Activated T-cell treated with anti-CD3 and anti-CD28 coated beads, Interleukin-2, amount 50 U/mL, for 4 hours (primary cell): Measurements from ENCODE around the gene SH3RF3. TPM values are rescaled to one million over a fixed set of nuclear protein-coding genes. Genes with fewer than 3 reads are reported as not detected.

Experiments
- ATAC-seq, 2 donors: fragments of 200-7000 bp; cut with Tn5 transposase; one replicate each; pipeline ENCODE4 v1.10.0; 2021
- DNase-seq: peaks from one replicate; pipeline ENCODE4 v3.0.0-alpha.2; 2020
- H3K27me3 Mint-ChIP-seq: one replicate; pipeline ENCODE4 v1.8.0; 2021; ENCODE audit warnings: low read depth, mixed read lengths
- H3K36me3 Mint-ChIP-seq: one replicate; pipeline ENCODE4 v1.8.0; 2022; ENCODE audit warnings: mixed read lengths; ENCODE audit not compliant: insufficient read depth
- H3K4me1 Mint-ChIP-seq: one replicate; pipeline ENCODE4 v1.8.0; 2021; ENCODE audit warnings: low read depth, mixed read lengths
- H3K4me3 Mint-ChIP-seq: one replicate; pipeline ENCODE4 v1.8.0; 2021; ENCODE audit warnings: mild to moderate bottlenecking, moderate library complexity, mixed read lengths
- H3K9me3 Mint-ChIP-seq: one replicate; pipeline ENCODE4 v1.8.0; 2021; ENCODE audit warnings: mixed read lengths
- total RNA-seq, 3 donors: library from RNA; stranded (reverse); gene quantifications; one replicate each; pipeline ENCODE4 v1.2.1, GENCODE V29; 2021

Gene SH3RF3
- total RNA-seq, 3 donors from 2014 or later: 0.33 to 0.98 (median 0.89) TPM

GRCh38 chr2:109183871-109184270 is 54.9 kb downstream of the SH3RF3 start:
- Mint-ChIP-seq H3K27me3 (peaks cover 7% of the 10 kb centered on the region), H3K36me3 (peaks cover 5% of the 10 kb centered on the region), H3K4me1 (peaks cover 3% of the 10 kb centered on the region), H3K9me3 (peaks cover 12% of the 10 kb centered on the region), H3K4me3 (no peak overlapping the region)
- no peak for ATAC-seq
- DNase-seq: no peak

- Mint-ChIP-seq H3K4me1 (peaks cover 3% of the 10 kb centered on the region), H3K4me3 (no peak overlapping the region), H3K27me3 (peaks cover 7% of the 10 kb centered on the region), H3K9me3 (peaks cover 11% of the 10 kb centered on the region), H3K36me3 (peaks cover 5% of the 10 kb centered on the region)
- DNase-seq (no peak), ATAC-seq (no peak)
These were observed 55.4 kb downstream of the SH3RF3 start for GRCh38 chr2:109184368-109184767.

GRCh38 chr2:109185338-109185737 is 56.3 kb downstream of the SH3RF3 start:
- no peak overlapping the region for H3K4me3 Mint-ChIP-seq
- H3K9me3 Mint-ChIP-seq: peaks cover 4% of the 10 kb centered on the region

GRCh38 chr2:109185821-109186570 is 57.0 kb downstream of the SH3RF3 start:
- no peaks in the 10 kb centered on the region for H3K36me3 Mint-ChIP-seq
- no peak for ATAC-seq
- no peak for DNase-seq
- H3K4me1 Mint-ChIP-seq: peaks cover 3% of the 10 kb centered on the region
- no peak overlapping the region for H3K4me3 Mint-ChIP-seq
- H3K27me3 Mint-ChIP-seq: peaks cover 7% of the 10 kb centered on the region
- H3K9me3 Mint-ChIP-seq: no peaks in the 10 kb centered on the region

More at GRCh38 chr2:109185338-109185737, 56.3 kb downstream of the SH3RF3 start:
- DNase-seq: no peak
- ATAC-seq: no peak
- peaks cover 3% of the 10 kb centered on the region for H3K4me1 Mint-ChIP-seq
- peaks cover 3% of the 10 kb centered on the region for H3K27me3 Mint-ChIP-seq
- H3K36me3 Mint-ChIP-seq: peaks cover 3% of the 10 kb centered on the region

- no peak for ATAC-seq
- DNase-seq: no peak
- H3K27me3 Mint-ChIP-seq: peaks cover 9% of the 10 kb centered on the region
- H3K9me3 Mint-ChIP-seq: no peaks in the 10 kb centered on the region
- no peak overlapping the region for H3K4me3 Mint-ChIP-seq
- H3K36me3 Mint-ChIP-seq: no peaks in the 10 kb centered on the region
- peaks cover 3% of the 10 kb centered on the region for H3K4me1 Mint-ChIP-seq
These were observed 57.7 kb downstream of the SH3RF3 start for GRCh38 chr2:109186656-109187250.

- Mint-ChIP-seq H3K36me3 (no peaks in the 10 kb centered on the region), H3K4me1 (peaks cover 3% of the 10 kb centered on the region), H3K4me3 (no peak overlapping the region), H3K27me3 (peaks cover 10% of the 10 kb centered on the region), H3K9me3 (no peaks in the 10 kb centered on the region)
- ATAC-seq (no peak), DNase-seq (no peak)
These were observed 58.9 kb downstream of the SH3RF3 start for GRCh38 chr2:109187711-109188495.

GRCh38 chr2:109188496-109188890 is 59.5 kb downstream of the SH3RF3 start:
- ATAC-seq (no peak), DNase-seq (no peak)
- peaks cover 3% of the 10 kb centered on the region for H3K4me1 Mint-ChIP-seq
- H3K9me3 Mint-ChIP-seq: no peaks in the 10 kb centered on the region
- H3K27me3 Mint-ChIP-seq: peaks cover 10% of the 10 kb centered on the region
- no peaks in the 10 kb centered on the region for H3K36me3 Mint-ChIP-seq
- H3K4me3 Mint-ChIP-seq: no peak overlapping the region

GRCh38 chr2:109188898-109189297 is 59.9 kb downstream of the SH3RF3 start:
- Mint-ChIP-seq H3K9me3 (no peaks in the 10 kb centered on the region), H3K4me3 (no peak overlapping the region), H3K27me3 (peaks cover 10% of the 10 kb centered on the region), H3K36me3 (no peaks in the 10 kb centered on the region), H3K4me1 (peaks cover 3% of the 10 kb centered on the region)
- ATAC-seq (no peak), DNase-seq (no peak)

- H3K27me3 Mint-ChIP-seq: peaks cover 7% of the 10 kb centered on the region
- H3K9me3 Mint-ChIP-seq: no peaks in the 10 kb centered on the region
- DNase-seq: no peak
- ATAC-seq: no peak
- no peaks in the 10 kb centered on the region for H3K36me3 Mint-ChIP-seq
- no peak overlapping the region for H3K4me3 Mint-ChIP-seq
- H3K4me1 Mint-ChIP-seq: peaks cover 3% of the 10 kb centered on the region
These were observed 60.7 kb downstream of the SH3RF3 start for GRCh38 chr2:109189751-109190150.

- H3K4me1 Mint-ChIP-seq: no peaks in the 10 kb centered on the region
- H3K36me3 Mint-ChIP-seq: no peaks in the 10 kb centered on the region
- no peaks in the 10 kb centered on the region for H3K9me3 Mint-ChIP-seq
- ATAC-seq (no peak), DNase-seq (no peak)
- peaks cover 11% of the 10 kb centered on the region for H3K27me3 Mint-ChIP-seq
- no peak overlapping the region for H3K4me3 Mint-ChIP-seq
These were observed 65.0 kb downstream of the SH3RF3 start for GRCh38 chr2:109193807-109194619.

- H3K4me1 Mint-ChIP-seq: no peaks in the 10 kb centered on the region
- DNase-seq: no peak
- H3K4me3 Mint-ChIP-seq: no peak overlapping the region
- H3K36me3 Mint-ChIP-seq: no peaks in the 10 kb centered on the region
- no peak for ATAC-seq
- no peaks in the 10 kb centered on the region for H3K9me3 Mint-ChIP-seq
- peaks cover 11% of the 10 kb centered on the region for H3K27me3 Mint-ChIP-seq
These were observed 65.6 kb downstream of the SH3RF3 start for GRCh38 chr2:109194620-109194937.

GRCh38 chr2:109195193-109196045 is 66.4 kb downstream of the SH3RF3 start:
- ATAC-seq (no peak), DNase-seq (no peak)
- Mint-ChIP-seq H3K4me1 (no peaks in the 10 kb centered on the region), H3K36me3 (no peaks in the 10 kb centered on the region), H3K27me3 (peaks cover 11% of the 10 kb centered on the region), H3K9me3 (no peaks in the 10 kb centered on the region), H3K4me3 (no peak overlapping the region)

- no peaks in the 10 kb centered on the region for H3K4me1 Mint-ChIP-seq
These were observed 67.3 kb downstream of the SH3RF3 start for GRCh38 chr2:109196081-109196875.

More at GRCh38 chr2:109196081-109196875, 67.3 kb downstream of the SH3RF3 start:
- no peaks in the 10 kb centered on the region for H3K9me3 Mint-ChIP-seq
- no peak for ATAC-seq
- no peaks in the 10 kb centered on the region for H3K36me3 Mint-ChIP-seq
- peaks cover 5% of the 10 kb centered on the region for H3K27me3 Mint-ChIP-seq
- no peak for DNase-seq
- no peak overlapping the region for H3K4me3 Mint-ChIP-seq
